ENCODE results near the gene ITGA11.
"Not testable (repeated sequence)": the region's sequence is repeated elsewhere in the genome, so short reads cannot be mapped to it uniquely, and the experiment has no call there.

Gene ITGA11

DNA sequence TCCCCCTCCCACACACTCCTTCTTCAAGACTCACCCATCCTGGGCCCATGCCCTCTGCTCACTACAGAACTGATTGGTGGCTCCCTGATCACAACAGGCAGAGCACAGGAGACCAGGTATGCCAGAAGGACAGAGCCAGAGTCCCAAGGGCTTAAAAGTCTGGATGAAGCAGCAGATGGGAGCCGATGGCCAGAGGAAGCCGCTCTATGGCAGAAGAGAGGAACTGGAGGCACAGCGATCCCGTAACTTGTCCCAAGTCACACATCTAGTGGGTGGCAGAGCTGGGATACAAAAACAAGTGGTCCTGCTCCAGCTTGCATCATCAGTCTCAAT, 20.7 kb downstream of the ITGA11 start:
- no peak for DNase-seq (ENCODE audit: low read depth in 2 of 2)

GRCh38 chr15:68410466-68411342, 21.3 kb downstream of the ITGA11 start:
- no peak for DNase-seq (ENCODE audit: low read depth in 2 of 2)

- no peak for DNase-seq (ENCODE audit: low read depth in 2 of 2)
These were observed 22.1 kb downstream of the ITGA11 start for GRCh38 chr15:68409736-68410370.

GRCh38 chr15:68408971-68409370, 23.0 kb downstream of the ITGA11 start:
- no peak for DNase-seq (ENCODE audit: low read depth in 2 of 2)

- no peak for DNase-seq (ENCODE audit: low read depth in 2 of 2)
These were observed 23.8 kb downstream of the ITGA11 start for GRCh38 chr15:68407886-68408881.

GRCh38 chr15:68407141-68407885, 24.6 kb downstream of the ITGA11 start:
- no peak for DNase-seq (ENCODE audit: low read depth in 2 of 2)

DNA sequence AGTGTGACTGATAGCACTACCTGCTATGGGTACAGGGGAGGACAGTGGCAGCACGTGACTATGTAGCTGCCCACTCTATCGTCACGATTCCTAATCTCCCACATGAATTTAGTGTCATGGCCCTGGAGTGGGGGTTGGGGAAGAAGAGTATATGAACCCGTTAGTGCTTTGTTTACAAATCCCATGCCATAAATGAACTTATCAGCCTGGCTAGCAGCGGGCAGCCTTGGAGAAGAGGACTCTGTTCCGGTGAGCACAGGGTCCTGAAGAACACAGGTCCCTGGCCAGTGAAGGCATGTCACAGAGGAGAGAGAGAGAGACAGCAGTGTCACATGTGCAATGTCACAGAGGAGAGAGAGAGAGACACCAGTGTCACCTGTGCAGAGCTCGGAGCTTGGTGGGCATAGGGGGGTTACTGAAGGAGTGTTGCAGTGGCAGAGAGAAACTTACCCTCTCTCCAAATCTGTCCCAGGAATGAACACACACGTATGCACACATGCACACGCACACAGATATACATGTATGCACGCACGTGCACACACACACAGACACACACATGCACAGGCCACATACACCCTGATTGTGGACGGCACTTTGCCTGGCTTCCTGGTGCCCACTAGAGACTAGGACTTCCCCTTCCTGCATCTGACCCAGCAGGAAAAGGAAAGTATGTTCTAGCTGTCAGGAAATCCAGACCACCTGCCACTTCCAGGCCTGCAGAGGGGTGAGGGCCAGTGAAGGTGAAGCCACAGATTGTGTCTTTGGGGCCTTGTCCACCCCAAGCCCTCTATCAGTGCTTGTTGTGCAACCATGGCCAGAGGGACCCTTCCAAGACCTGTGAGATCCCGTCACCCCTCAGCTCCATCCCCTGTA, 26.3 kb downstream of the ITGA11 start:
- DNase-seq (ENCODE audit: low read depth in 2 of 2), result no peak

DNA sequence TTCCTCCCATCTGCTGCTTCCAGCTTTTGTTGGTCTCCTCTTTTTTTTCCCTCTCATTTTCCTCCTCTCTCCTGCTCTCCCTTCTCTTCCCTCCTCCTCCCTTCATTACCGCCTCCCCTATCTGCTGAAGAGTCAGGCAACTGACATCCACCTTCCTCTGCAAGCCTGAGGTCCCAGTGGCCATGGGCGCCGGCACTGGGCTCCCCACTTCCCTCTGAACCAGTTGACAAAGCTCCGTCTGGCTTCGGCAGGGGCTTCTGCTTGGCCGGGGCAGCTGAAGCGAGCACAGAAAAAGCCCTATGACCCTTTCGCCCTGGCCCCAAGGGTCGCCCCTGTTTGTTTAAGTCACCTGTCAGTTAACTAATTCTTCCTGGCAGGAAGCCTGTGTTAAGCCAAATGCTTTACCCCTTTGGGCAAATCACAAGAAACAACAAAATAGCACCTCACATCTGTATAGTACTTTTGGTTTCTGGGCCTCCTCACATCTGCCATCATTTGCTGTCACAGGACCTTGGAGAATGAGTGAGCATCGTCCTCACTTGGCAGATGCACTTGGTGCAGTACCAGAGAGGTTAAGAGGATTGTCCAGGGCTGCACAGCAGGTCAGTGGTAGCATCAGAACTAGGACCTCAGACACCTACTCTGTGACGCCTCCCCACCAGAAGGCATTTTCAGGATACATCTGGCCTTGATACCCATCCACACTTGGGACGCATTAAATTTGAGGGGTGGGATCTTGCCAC, 27.7 kb downstream of the ITGA11 start:
- DNase-seq (ENCODE audit: low read depth in 2 of 2), result no peak

DNA sequence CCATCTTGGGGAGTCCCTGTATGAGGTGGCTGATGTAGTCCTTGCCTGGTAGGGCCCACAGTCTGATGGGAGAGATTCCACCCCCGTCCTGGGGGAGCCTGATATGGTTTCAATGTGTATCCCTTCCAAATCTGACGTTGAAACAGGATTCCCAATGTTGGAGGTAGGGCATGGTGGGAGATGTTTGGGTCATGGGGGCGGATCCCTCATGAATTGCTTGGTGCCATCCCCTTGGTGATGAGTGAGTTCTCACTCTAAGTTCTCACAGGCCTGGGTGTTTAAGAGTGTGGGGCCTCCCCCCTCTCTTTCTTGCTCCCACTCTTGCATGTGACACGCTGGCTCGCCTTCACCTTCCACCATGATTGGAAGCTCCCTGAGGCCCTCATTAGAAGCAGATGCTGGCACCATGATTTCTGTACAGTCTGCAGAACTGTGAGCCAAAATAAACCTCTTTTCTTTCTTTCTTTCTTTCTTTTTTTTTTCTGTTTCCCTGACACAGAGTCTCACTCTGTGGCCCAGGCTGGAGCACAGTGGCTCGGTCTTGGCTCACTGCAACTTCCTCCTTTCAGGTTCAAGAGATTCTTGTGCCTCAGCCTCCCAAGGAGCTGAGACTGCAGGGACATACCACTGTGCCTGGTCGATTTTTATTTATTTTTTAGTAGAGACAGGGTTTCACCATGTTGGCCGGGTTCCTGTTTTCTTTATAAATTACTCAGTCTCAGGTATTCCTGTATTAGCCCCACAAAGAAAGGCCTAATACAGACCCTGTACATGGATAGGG, 28.6 kb downstream of the ITGA11 start:
- DNase-seq (ENCODE audit: low read depth in 2 of 2), result no peak

GRCh38 chr15:68402432-68403160, 29.4 kb downstream of the ITGA11 start:
- no peak for DNase-seq (ENCODE audit: low read depth in 2 of 2)

GRCh38 chr15:68401496-68402431, 30.2 kb downstream of the ITGA11 start:
- DNase-seq (ENCODE audit: low read depth in 2 of 2), result no peak

GRCh38 chr15:68400066-68400456, 31.9 kb downstream of the ITGA11 start:
- no peak for DNase-seq (ENCODE audit: low read depth in 2 of 2)

DNA sequence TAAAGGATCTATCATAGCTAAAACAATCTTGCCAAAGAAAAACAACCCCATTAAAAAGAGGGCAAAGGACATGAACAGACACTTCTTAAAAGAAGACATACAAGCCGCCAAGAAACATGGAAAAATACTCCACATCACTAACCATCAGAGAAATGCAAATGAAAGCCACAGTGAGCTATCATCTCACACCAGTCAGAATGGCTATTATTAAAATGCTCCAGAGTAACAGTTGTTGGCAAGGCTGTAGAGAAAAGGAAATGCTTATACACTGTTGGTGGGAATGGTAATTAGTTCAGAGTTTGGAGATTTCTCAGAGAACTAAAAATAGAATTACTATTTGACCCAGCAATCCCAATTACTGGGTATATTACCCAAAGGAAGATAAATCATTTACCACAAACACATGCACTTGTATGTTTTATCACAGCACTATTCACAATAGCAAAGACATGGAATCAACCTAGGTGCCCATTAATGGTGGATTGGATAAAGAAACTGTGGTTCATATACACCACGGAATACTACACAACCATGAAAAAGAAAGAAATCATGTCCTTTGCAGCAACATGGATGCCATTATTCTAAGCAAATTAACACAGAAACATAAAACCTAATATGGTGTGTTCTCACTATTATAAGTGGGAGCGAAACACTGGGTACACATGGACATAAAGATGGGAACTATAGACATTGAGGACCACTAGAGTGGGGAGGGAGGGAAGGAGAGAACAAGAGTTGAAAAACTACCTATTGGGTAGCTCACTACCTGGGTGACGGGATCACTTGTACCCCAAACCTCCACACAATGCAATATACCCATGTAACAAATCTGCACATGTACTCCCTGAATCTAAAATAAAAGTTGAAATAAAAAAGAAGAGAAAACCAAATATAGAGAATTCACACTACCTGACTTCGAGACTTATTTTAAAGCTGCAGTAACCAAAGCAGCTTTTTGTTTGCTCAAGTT, 32.6 kb downstream of the ITGA11 start:
- DNase-seq (ENCODE audit: low read depth in 2 of 2), result no peak

DNA sequence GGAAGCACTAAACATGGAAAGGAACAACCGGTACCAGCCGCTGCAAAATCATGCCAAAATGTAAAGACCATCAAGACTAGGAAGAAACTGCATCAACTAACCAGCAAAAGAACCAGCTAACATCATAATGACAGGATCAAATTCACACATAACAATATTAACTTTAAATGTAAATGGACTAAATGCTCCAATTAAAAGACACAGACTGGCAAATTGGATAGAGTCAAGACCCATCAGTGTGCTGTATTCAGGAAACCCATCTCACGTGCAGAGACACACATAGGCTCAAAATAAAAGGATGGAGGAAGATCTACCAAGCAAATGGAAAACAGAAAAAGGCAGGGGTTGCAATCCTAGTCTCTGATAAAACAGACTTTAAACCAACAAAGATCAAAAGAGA, 34.0 kb downstream of the ITGA11 start:
- DNase-seq (ENCODE audit: low read depth in 2 of 2), result not testable (repeated sequence)

- DNase-seq (ENCODE audit: low read depth in 2 of 2), result no peak
These were observed 35.9 kb downstream of the ITGA11 start for GRCh38 chr15:68396068-68396467.

GRCh38 chr15:68391121-68391520, 40.8 kb downstream of the ITGA11 start:
- DNase-seq (ENCODE audit: low read depth in 2 of 2), result no peak
